Skeletal muscle tissue (tissue), 4 donors: ENCODE measurements around the gene PLCE1. TPM values are rescaled to one million over a fixed set of nuclear protein-coding genes. Genes with fewer than 3 reads are reported as not detected.

Experiments
- H3K27ac ChIP-seq: one replicate; pipeline ENCODE4 v1.7.0; 2013; ENCODE audit warnings: mild to moderate bottlenecking, low read depth, low read length, inconsistent platforms
- H3K27me3 ChIP-seq, 3 donors: one replicate each; pipeline ENCODE4 v1.7.0; 2013; ENCODE audit warnings: low read length in 3 of 3; ENCODE audit not compliant: control insufficient read depth in 3 of 3, insufficient read depth in 3 of 3
- H3K36me3 ChIP-seq, 3 donors: one replicate each; pipeline ENCODE4 v1.7.0; 2013; ENCODE audit warnings: low read length in 3 of 3; ENCODE audit not compliant: control insufficient read depth in 3 of 3, insufficient read depth in 3 of 3
- H3K4me1 ChIP-seq, 3 donors: one replicate each; pipeline ENCODE4 v1.7.0; 2013; ENCODE audit warnings: low read length in 3 of 3, mild to moderate bottlenecking in 3 of 3; ENCODE audit not compliant: control insufficient read depth in 3 of 3, insufficient read depth in 3 of 3
- H3K4me3 ChIP-seq, 3 donors: one replicate each; pipeline ENCODE4 v1.7.0; 2013; ENCODE audit warnings: low read length in 3 of 3
- H3K9ac ChIP-seq, 3 donors: one replicate each; pipeline ENCODE4 v1.7.0; 2013; ENCODE audit warnings: low read length in 3 of 3, mild to moderate bottlenecking in 3 of 3, moderate library complexity in 2 of 3, low read depth in 1 of 3
- H3K9me3 ChIP-seq, 3 donors: one replicate each; pipeline ENCODE4 v1.7.0; 2013; ENCODE audit warnings: low read length in 3 of 3; ENCODE audit not compliant: control insufficient read depth in 3 of 3
- total RNA-seq: library from RNA; depleted of rRNA; stranded (reverse); fragments of >200 nt; gene quantifications from one replicate; pipeline ENCODE4 v1.2.3, GENCODE V29; 2014
- donor health status: Osteomylitis.

The PLCE1 gene
- total RNA-seq, 1 donor from 2014 or later, result 29.2 TPM

DNA sequence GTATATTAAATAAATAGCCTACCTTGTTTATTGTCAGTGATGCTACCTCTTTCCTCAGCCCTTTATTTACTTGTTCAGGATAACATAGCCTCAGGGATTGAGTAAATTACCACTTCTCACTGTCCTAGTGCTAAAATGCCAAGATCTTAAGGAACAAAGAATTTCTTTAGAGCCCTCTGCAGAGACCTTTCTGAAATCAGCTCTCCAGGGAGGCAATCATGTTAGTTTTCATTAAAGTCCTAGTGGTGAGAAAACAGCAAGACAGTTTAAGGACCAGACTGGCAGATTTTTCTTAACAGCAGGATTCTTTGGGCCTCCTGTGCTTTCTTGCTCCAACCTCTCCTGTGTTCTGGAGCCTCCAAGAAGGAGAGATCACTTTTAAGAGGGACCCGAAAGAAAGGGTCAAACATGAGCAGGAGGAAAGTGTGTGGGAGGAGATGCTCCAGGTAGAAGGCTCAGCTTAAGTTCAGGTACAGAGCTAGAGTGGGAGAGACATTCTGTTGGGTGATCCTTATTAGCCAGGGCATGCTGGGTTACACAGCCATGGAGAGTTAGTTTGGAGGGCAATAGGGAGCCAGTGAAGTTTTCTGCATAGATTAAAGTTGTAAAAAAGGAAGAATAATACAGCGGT is 1.2 kb upstream of the PLCE1 start:
- Histone ChIP-seq H3K9me3 (no peaks in the 10 kb centered on the region), H3K4me3 (no peak overlapping the region), H3K27ac (no peak overlapping the region), H3K36me3 (no peaks in the 10 kb centered on the region), H3K4me1 (peaks cover 11 to 34% (median 16%) of the 10 kb centered on the region in 3 donors), H3K9ac (no peak overlapping the region), H3K27me3 (no peaks in the 10 kb centered on the region)

DNA sequence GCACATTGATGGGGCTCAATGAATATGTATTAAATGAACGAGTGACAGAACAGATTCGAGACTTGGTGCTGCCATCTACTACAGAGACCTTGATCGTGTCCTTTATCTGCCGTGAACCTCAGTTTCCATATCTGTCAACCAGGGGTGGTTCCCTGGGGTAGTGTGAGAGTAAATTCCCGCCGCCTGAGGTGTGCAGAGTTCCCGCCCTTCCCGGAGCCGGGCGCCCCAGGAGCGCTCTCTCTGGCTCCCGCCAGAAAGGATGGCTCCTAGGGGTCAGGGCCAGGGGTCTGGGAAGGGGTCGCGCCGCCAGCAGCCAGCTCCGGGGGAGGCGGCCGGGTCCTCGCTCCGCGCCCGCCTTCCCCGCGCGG is 333 bp upstream of the PLCE1 start:
- Histone ChIP-seq H3K9ac (peak overlapping the region; percentile 30 to 76 (median 58)), H3K4me1 (peaks cover 11 to 34% (median 16%) of the 10 kb centered on the region in 3 donors), H3K27me3 (no peaks in the 10 kb centered on the region)

DNA sequence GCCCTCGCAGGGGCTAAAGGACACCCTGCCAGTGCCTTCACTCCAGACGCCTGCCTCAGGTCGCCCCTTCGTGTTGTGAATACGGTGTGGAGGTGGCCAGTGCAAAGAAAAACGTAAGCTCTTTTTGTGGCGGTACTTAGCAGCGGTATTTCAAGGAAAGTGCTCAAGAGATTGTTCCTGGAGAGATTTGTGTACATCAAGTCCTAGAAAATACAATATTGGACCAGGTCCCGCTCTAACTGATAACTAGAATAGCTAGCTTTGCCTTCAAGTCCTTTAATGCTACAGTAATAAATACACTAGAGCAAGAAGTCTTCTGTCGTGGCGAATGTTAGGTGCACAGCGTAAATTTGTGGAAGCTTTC is 689 bp downstream of the PLCE1 start:
- Histone ChIP-seq H3K27ac (peak overlapping the region; percentile 70), H3K4me3 (peak overlapping the region; percentile 76 to 77 (median 77)), H3K4me1 (peaks cover 11 to 36% (median 16%) of the 10 kb centered on the region in 3 donors), H3K27me3 (no peaks in the 10 kb centered on the region), H3K36me3 (no peaks in the 10 kb centered on the region), H3K9ac (peak overlapping the region; percentile 57 to 76 (median 73)), H3K9me3 (no peaks in the 10 kb centered on the region)

More for the DNA sequence above, 333 bp upstream of the PLCE1 start:
- Histone ChIP-seq H3K9me3 (no peaks in the 10 kb centered on the region), H3K4me3 (peak overlapping the region; percentile 63 to 77 (median 69)), H3K36me3 (no peaks in the 10 kb centered on the region), H3K27ac (no peak overlapping the region)

DNA sequence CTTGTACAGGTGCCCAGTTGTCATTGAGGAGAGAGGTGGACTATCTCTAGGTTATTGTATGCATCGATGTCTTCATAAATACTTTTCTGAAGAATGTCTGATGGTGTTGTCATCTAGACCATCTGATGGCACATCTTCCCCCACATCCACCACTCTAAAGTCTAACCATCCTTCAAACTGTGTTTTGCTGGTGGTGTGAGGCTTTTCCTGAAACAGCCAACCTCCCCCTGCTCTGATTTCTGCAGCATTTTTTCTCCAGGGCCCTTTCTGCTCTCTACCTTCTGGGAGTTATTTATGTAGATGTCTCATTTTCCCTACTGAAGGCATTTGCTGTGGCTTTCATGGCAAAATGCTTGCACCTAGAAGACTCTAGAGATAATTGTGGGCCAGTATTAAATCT is 1.5 kb downstream of the PLCE1 start:
- no peaks in the 10 kb centered on the region for H3K27me3 ChIP-seq
- peaks cover 11 to 40% (median 22%) of the 10 kb centered on the region in 3 donors for H3K4me1 ChIP-seq
- H3K4me3 ChIP-seq, result peak overlapping the region in 1 of 3 donors; percentile 77
- no peak overlapping the region for H3K27ac ChIP-seq
- H3K9me3 ChIP-seq, result no peaks in the 10 kb centered on the region
- H3K9ac ChIP-seq, result no peak overlapping the region
- H3K36me3 ChIP-seq, result no peaks in the 10 kb centered on the region

DNA sequence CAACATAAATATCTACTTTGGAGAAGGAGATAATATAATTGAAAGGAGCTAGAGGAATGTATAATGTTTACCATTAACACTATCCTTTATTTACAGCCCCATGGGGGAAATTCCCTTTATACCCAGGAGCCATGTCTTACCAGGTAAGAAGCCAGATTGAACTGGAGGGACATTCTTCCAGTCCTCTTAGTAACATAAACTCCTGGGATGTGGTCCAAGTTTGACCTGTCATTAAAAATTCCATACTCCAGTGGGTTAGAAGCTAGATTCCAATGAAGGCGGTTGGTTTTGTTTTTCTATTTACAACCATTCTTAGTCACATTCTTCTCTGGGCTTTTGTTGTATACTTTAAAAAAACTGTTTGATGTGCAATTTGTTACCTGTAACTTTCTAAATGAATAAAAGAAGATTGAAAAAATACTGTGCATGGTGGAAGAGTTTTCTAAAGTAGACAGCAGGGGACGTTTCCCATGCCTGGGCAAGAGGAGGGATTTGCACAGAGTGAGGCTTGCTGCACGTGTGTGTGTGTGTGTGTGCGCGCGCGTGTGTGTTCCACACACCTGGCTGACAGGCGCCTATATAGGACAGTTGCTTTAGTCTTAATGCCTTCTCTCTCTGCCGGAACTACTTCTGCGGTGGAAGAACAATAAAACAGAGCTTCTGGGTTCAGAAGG is 2.0 kb downstream of the PLCE1 start:
- no peaks in the 10 kb centered on the region for H3K27me3 ChIP-seq
- H3K4me3 ChIP-seq, result no peak overlapping the region
- peaks cover 13 to 43% (median 26%) of the 10 kb centered on the region in 3 donors for H3K4me1 ChIP-seq
- H3K9ac ChIP-seq, result no peak overlapping the region
- H3K27ac ChIP-seq, result no peak overlapping the region
- H3K36me3 ChIP-seq, result no peaks in the 10 kb centered on the region
- H3K9me3 ChIP-seq, result no peaks in the 10 kb centered on the region

DNA sequence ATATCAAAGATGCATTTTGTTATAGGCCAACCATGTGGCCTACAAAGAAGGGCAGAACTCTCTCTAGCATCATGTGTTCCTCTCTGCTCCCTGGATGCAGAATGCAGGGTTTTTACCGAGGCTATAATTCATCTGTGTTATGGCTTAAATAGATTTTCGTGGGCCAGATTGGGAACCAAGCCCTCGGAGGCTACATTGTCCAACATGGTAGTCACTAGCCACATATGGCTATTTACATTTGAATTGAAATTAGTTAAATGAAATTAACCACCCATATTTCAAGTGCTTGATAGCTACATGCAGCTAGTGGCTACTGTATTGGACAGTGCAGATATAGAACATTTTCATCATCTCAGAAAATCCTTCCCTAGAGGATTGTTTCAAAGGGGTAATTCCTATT is 2.8 kb downstream of the PLCE1 start:
- H3K36me3 ChIP-seq, result no peaks in the 10 kb centered on the region
- H3K9ac ChIP-seq, result no peak overlapping the region
- no peaks in the 10 kb centered on the region for H3K27me3 ChIP-seq
- no peak overlapping the region for H3K4me3 ChIP-seq
- no peaks in the 10 kb centered on the region for H3K9me3 ChIP-seq
- peaks cover 18 to 43% (median 32%) of the 10 kb centered on the region in 3 donors for H3K4me1 ChIP-seq
- no peak overlapping the region for H3K27ac ChIP-seq

DNA sequence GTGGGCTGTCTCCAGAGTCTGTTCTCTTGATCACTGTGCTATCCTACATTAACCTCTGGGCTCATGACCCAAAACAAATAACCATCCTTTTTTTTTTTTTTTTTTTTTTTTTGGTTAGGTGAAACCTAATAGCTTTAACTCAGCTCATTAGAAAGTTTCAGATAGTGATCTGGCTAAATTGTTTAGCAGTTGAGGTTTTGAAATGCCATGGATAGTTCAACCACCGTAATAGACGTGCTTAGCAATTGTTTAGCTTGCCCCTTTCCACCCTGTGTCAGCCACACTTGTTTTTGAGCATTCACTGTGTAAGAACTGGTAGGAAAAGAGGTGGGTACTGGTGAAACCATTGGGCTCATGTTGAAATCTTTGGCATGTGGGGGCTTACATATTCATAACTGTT is 3.8 kb downstream of the PLCE1 start:
- peaks cover 22 to 40% (median 32%) of the 10 kb centered on the region in 3 donors for H3K4me1 ChIP-seq

DNA sequence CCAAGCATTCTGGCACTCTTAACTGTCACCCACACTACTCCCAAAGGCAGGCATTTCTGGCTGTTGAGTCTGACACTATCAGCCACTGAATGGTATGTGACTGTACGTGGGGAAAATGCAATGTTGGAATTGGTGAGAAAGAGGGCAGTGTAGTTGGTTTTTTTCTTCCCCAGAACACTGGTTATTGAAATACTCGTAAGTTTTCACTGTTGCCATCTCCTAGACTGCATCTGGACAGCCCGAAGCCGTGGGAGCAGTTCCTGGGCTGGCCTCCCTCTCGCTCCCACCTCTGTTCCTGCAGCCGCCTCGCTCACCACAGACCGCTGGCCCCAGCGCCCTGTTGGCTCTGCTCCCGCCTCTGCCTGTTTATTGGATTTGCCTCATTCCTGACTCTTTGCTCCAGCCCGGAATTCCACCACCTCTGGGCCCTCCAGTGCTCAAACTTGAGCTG is 5.7 kb downstream of the PLCE1 start:
- Histone ChIP-seq H3K4me3 (no peak overlapping the region), H3K27ac (peak overlapping the region; percentile 20), H3K36me3 (no peaks in the 10 kb centered on the region), H3K4me1 (peaks cover 16 to 31% (median 24%) of the 10 kb centered on the region in 3 donors), H3K27me3 (no peaks in the 10 kb centered on the region), H3K9ac (no peak overlapping the region), H3K9me3 (no peaks in the 10 kb centered on the region)

More for the DNA sequence above, 3.8 kb downstream of the PLCE1 start:
- no peaks in the 10 kb centered on the region for H3K27me3 ChIP-seq
- H3K9me3 ChIP-seq, result no peaks in the 10 kb centered on the region
- no peak overlapping the region for H3K9ac ChIP-seq
- no peaks in the 10 kb centered on the region for H3K36me3 ChIP-seq
- H3K27ac ChIP-seq, result no peak overlapping the region
- H3K4me3 ChIP-seq, result no peak overlapping the region

DNA sequence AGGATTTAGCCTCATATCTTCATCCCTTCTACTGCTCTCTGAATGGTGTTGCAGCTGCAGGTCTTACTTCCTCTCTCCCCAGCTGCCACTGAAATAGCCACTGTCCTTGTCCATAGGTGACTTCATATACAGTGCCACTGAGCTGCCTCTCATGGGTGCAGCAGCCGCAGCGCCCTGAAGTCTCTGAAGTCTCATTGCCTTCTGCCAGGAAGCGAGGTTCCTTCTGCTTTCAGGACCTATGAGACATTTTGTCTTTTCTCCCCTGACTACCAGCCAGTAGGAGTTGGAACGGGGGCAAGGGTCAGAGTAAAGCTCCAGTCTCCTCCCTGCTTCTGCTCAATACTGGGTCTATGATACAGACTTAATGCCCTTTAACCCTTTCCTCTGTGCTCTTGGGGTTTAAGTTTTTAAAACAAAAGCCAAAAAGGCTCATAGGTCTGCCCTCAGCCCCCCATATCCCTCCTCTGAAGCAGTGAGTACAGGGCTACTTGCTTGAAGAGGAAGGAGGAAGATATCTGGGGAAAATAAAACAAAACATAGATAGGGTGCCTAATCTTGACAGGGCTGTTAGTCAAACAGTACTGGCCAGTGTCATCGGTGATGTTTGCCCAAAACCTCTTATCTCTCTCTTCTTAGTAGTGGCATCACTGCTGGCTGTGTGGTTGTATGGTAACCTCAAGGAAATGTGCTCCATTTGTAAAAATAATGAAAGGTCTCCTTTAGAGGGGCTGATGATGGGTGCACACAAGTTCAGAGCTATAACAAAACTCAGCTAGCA is 7.1 kb downstream of the PLCE1 start:
- Histone ChIP-seq H3K9ac (no peak overlapping the region), H3K4me1 (peaks cover 14 to 26% (median 22%) of the 10 kb centered on the region in 3 donors), H3K9me3 (no peaks in the 10 kb centered on the region), H3K27ac (peak overlapping the region; percentile 76), H3K4me3 (no peak overlapping the region), H3K36me3 (no peaks in the 10 kb centered on the region), H3K27me3 (no peaks in the 10 kb centered on the region)

DNA sequence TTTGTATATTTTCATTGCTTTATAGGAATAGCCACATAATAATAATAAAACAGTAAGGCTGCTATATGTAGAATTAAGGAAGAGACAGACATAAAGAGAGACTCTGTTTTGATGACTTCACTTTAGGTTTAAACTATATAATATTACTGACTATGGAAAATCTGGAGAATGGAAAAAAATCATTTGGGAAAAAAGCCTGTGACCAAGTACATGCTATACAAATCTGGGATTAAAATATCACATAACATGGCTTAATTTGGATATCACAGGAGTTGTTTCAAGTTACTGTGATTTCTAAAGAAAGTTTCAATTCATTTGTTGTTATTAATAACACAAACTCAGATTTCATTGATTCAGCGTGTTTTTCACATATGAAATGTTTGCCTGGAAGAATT is 7.7 kb downstream of the PLCE1 start:
- Histone ChIP-seq H3K9me3 (no peaks in the 10 kb centered on the region), H3K27ac (peak overlapping the region; percentile 76), H3K9ac (peak overlapping the region in 1 of 3 donors; percentile 27), H3K27me3 (no peaks in the 10 kb centered on the region), H3K4me3 (no peak overlapping the region), H3K36me3 (no peaks in the 10 kb centered on the region), H3K4me1 (peaks cover 15 to 26% (median 22%) of the 10 kb centered on the region in 3 donors)
